Measurements from ENCODE around the gene AP3S2. TPM values are rescaled to one million over a fixed set of nuclear protein-coding genes. Genes with fewer than 3 reads are reported as not detected.

Gene AP3S2
- total RNA-seq, 2 donors from 2014 or later = 43.7 to 44.7 TPM

- H3K27me3 ChIP-seq (replicated peaks; ENCODE audit: insufficient read depth) = no peaks in the 10 kb centered on the region
- no peaks in the 10 kb centered on the region for H3K9me3 ChIP-seq
- no peak overlapping the region for H3K27ac ChIP-seq
- no peaks in the 10 kb centered on the region for H3K36me3 ChIP-seq
- 87% methylated on average over 8 of the region's 8 CpGs for WGBS
- H3K4me3 ChIP-seq = no peak overlapping the region
- DNase-seq (ENCODE audit: low spot score) = no peak
- intact Hi-C loops (cut with DNase I) = no loop called here
- no peak for TF ChIP-seq POLR2AphosphoS5 (IDR thresholded peaks at IDR 0.05)
- TF ChIP-seq CTCF (IDR thresholded peaks at IDR 0.05) = no peak
- TF ChIP-seq POLR2A (IDR thresholded peaks at IDR 0.05) = no peak
- no peaks in the 10 kb centered on the region for H3K4me1 ChIP-seq (replicated peaks)
Observed at GRCh38 chr15:89936051-89936785, 42.4 kb upstream of the AP3S2 start.

GRCh38 chr15:89932880-89933279, 39.1 kb upstream of the AP3S2 start:
- H3K27ac ChIP-seq = no peak overlapping the region
- TF ChIP-seq POLR2A (IDR thresholded peaks at IDR 0.05) = no peak
- TF ChIP-seq POLR2AphosphoS5 (IDR thresholded peaks at IDR 0.05) = no peak
- no peak for TF ChIP-seq CTCF (IDR thresholded peaks at IDR 0.05)
- no peak overlapping the region for H3K4me3 ChIP-seq
- intact Hi-C loops (cut with DNase I) = no loop called here
- H3K36me3 ChIP-seq = no peaks in the 10 kb centered on the region
- H3K27me3 ChIP-seq (replicated peaks; ENCODE audit: insufficient read depth) = no peaks in the 10 kb centered on the region
- no peaks in the 10 kb centered on the region for H3K4me1 ChIP-seq (replicated peaks)
- 99% methylated on average over 3 of the region's 3 CpGs for WGBS
- DNase-seq (ENCODE audit: low spot score) = no peak
- H3K9me3 ChIP-seq = no peaks in the 10 kb centered on the region

GRCh38 chr15:89928421-89928820, 34.6 kb upstream of the AP3S2 start:
- H3K4me1 ChIP-seq (replicated peaks) = no peaks in the 10 kb centered on the region
- intact Hi-C loops (cut with DNase I) = no loop called here
- no peaks in the 10 kb centered on the region for H3K36me3 ChIP-seq
- no peaks in the 10 kb centered on the region for H3K9me3 ChIP-seq
- no peak for TF ChIP-seq POLR2AphosphoS5 (IDR thresholded peaks at IDR 0.05)
- TF ChIP-seq POLR2A (IDR thresholded peaks at IDR 0.05) = no peak
- TF ChIP-seq CTCF (IDR thresholded peaks at IDR 0.05) = no peak
- no peak for DNase-seq (ENCODE audit: low spot score)
- H3K27me3 ChIP-seq (replicated peaks; ENCODE audit: insufficient read depth) = no peaks in the 10 kb centered on the region
- WGBS = 56% methylated on average over 4 of the region's 4 CpGs
- H3K27ac ChIP-seq = no peak overlapping the region
- no peak overlapping the region for H3K4me3 ChIP-seq

- Histone ChIP-seq H3K27me3 (replicated peaks; ENCODE audit: insufficient read depth) (no peaks in the 10 kb centered on the region), H3K4me1 (replicated peaks) (no peaks in the 10 kb centered on the region), H3K9me3 (no peaks in the 10 kb centered on the region), H3K4me3 (no peak overlapping the region), H3K36me3 (no peaks in the 10 kb centered on the region), H3K27ac (no peak overlapping the region)
- TF ChIP-seq POLR2AphosphoS5 (IDR thresholded peaks at IDR 0.05) (no peak), CTCF (IDR thresholded peaks at IDR 0.05) (no peak)
- intact Hi-C loops (cut with DNase I) = no loop called here
- 71% methylated on average over 2 of the region's 2 CpGs for WGBS
- DNase-seq (ENCODE audit: low spot score) = no peak
Observed at GRCh38 chr15:89926158-89926557, 32.4 kb upstream of the AP3S2 start.

- intact Hi-C loops (cut with DNase I) = no loop called here
- Histone ChIP-seq H3K4me1 (replicated peaks) (no peaks in the 10 kb centered on the region), H3K36me3 (no peaks in the 10 kb centered on the region), H3K27ac (no peak overlapping the region), H3K9me3 (no peaks in the 10 kb centered on the region), H3K27me3 (replicated peaks; ENCODE audit: insufficient read depth) (no peaks in the 10 kb centered on the region), H3K4me3 (no peak overlapping the region)
- TF ChIP-seq CTCF (IDR thresholded peaks at IDR 0.05) = no peak
- no peak for TF ChIP-seq POLR2A (IDR thresholded peaks at IDR 0.05)
- peak; percentile 49 for TF ChIP-seq POLR2AphosphoS5 (IDR thresholded peaks at IDR 0.05)
- 73% methylated on average over 4 of the region's 4 CpGs for WGBS
- DNase-seq (ENCODE audit: low spot score) = no peak
Observed at GRCh38 chr15:89917442-89918101, 23.8 kb upstream of the AP3S2 start.
